Vagina (tissue), 2 donors: ENCODE data around the gene ZGPAT.

Experiments used
- CTCF ChIP-seq, 3 experiments: fragments of 450-650 bp in 2 of 3; fragments of 200-600 bp in 1 of 3; sonication (generic) in 1 of 3; IDR thresholded peaks; one replicate each; pipeline ENCODE4 v1.5.1; 2017 to 2019; ENCODE audit warnings: antibody characterized with exemption in 3 of 3, mild to moderate bottlenecking in 2 of 3, moderate library complexity in 2 of 3
- POLR2A ChIP-seq, 2 donors: fragments of 450-650 bp; IDR thresholded peaks; one replicate each; pipeline ENCODE4 v1.6.1; 2017; ENCODE audit warnings: antibody characterized with exemption in 2 of 2, mild to moderate bottlenecking in 2 of 2, moderate library complexity in 2 of 2
- POLR2AphosphoS5 ChIP-seq, 2 donors: sonication (generic); formaldehyde crosslinking; IDR thresholded peaks; one replicate each; pipeline ENCODE4 v1.9.0; 2017; ENCODE audit warnings: antibody characterized with exemption in 2 of 2, mild to moderate bottlenecking in 2 of 2, low read depth in 1 of 2; ENCODE audit not compliant: insufficient read depth in 1 of 2

GRCh38 chr20:63693733-63694583, 13.9 kb upstream of the ZGPAT start:
- TF ChIP-seq CTCF (IDR thresholded peaks at IDR 0.05): no peak
- TF ChIP-seq POLR2AphosphoS5 (IDR thresholded peaks at IDR 0.05; ENCODE audit: insufficient read depth in 1 of 2, low read depth in 1 of 2): no peak
- TF ChIP-seq POLR2A (IDR thresholded peaks at IDR 0.05): no peak
